ENCODE results near the gene HAND1.
"Not testable (repeated sequence)": the region's sequence is repeated elsewhere in the genome, so short reads cannot be mapped to it uniquely, and the experiment has no call there.

The HAND1 gene

DNA sequence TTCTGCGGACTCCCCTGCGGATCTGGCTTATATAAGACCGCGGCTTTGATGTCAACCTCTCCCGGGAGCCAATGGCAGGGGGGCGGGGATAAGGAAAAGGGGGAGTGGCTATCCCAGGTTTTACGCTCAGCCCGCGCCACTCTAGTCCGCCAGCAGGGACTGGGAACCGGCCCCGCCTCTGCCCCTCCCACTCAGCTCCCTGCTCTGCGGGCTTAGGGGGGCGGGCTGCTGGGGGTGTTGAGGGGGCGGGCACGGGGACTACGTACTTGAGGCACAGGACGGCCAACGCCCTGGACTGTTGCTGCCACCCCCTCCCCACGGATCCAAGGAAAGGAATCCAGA, at the start of gene HAND1:
Gene HAND1, minus strand, starts transcription at position 4 of the 342 bp plus-strand sequence. CDS start 219 bp downstream, outside the sequence.
- no peak for DNase-seq

DNA sequence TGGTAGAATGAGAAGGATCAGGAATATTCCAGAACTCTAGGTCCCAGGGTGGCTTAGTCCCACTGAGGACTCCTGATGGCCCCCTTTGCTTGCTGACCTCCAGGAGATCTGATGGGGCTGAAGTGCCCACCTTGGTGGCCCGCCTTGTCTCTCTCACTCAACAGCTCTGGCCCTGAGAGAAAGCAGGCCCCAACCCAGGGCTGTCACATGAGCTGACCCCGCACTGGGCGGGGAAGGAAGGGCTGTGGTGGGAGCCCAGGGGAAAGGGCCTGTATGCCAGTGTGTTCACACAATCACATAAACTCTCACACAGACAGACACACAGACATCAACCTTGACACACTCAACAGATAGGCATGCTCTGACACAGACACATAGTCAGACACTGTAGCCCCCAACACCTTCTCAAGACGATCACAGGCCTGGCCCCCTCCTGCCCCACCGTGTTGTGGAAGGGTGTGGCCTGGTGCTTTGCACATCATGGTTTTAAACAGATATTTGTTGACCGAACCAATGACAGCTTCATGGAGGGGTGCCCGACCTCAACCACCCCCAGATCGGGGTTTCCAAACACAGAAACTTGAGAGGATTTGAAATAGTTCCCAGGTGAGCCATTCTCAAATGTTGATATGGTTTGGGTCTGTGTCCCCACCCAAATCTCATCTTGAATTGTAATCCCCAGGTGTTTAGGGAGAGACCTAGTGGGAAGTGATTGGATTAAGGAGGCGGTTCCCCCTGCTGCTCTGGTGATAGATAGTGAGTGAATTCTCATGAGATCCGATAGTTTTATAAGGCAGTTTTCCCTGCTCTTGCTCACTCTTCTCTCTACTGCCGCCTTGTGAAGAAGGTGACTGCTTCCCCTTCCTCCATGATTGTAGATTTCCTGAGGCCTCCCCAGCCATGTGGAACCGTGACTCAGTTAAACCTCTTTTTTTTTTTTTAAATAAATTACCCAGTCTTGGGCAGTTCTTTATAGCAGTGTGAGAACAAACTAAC, 48.5 kb upstream of the HAND1 start:
- DNase-seq, result no peak

DNA sequence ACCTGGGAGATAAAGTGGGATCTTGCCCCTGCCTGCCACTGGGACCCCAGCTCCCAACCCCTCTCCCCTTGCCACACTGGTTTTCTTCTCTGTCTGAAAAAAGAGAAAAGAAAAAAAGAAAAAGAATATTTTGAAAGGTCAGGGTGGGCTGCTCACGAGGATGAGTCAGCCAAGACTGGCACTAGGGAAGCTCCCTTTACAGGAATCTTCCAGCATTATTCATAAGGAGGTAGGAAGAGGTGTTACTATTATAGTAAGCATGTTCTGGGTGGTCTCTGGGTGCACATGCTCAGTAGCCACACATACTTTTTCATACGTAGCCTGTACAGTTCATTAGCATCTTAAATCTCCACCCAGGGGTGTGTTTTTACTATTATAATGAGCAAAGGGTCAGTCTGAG, 46.8 kb upstream of the HAND1 start:
- no peak for DNase-seq

- DNase-seq, result no peak
These were observed 46.2 kb upstream of the HAND1 start for GRCh38 chr5:154524181-154524580.

DNA sequence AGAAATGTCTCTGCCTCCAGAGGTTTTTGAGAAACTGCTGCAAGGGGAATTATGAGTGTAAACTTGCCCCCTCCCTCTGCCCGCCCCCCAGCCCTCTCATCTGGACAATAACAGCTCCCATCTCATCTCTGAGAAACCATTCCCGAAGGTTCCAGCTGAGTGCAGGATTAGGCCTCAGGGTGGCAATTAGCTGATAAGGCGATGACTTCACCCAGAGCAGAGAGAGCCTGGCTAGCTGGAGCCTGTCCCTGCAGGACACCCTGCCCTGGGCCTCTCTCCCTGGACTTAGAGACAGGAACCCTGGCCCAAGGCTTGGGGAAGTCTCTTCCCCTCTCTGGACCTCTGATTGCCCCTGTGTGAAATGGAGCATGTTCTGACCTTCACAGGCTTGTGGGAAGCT, 45.7 kb upstream of the HAND1 start:
- DNase-seq, result no peak

DNA sequence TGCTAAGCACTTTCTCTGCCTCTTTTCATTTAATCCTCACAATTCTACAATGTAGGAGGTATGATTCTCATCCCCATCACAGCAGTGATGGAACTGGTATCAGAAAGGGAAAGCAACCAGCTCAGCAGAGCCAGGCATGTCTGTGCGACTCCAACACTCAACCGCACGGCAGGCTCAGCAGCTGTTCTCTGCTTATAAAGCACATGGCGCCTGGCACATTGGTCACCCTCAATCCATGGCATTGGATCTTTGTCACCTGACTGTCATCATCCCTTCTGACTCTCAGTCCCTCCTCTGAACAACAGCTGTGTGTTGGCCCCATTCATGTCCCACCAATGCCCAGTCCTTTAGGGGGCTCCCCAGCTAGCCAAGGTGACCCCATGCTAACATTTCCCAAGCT, 45.1 kb upstream of the HAND1 start:
- peak; percentile 48 for DNase-seq

GRCh38 chr5:154522284-154522683, 44.3 kb upstream of the HAND1 start:
- no peak for DNase-seq

DNA sequence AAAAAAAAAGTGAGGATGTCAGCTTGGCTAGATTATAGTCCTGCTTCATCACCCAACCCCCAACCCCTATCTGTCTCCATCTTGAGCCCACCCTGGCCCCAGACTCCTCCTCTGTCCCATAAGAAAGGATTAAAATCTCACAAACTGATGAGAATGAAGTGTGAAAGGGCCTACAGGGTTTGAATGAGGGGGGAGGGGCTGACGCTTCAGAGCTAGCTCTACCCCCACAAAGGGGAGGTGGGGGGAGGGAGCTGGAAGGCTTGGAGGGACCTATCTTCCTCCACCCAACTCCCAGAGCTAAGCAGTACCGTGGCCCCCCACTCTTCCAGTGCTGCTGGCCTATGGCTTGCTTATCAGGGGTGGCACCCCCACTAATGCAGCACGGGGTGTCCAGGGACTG, 43.7 kb upstream of the HAND1 start:
- no peak for DNase-seq

DNA sequence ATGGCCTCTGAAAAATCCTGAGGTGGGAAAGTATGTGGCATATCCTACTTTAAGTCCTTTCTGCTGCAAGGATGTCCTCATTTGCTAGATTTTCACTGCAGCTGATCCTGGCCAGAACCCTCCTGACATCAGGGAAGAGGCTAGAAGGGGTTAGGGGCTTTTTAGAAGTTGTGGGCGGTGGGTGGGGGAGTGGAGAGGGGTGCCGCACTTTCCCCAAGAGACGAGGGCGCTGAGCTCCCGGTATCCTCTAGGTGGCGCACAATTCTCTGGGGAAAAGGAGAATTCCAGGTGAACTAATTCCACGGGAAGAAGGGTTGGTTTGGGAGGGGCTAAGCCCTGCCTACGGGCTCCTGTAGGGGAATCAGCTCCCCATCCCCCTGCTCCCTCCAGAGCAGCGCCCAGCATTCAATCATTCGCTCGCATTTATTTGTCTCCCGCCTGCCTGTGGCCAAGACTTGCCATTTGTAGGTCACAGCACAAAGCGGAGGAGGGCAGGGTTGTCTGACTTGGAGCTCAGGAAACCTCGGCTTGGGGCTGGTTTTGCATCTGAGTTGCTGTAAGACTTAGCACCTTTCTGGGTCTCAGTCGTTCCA, 42.9 kb upstream of the HAND1 start:
- peak; percentile 20 for DNase-seq

GRCh38 chr5:154519359-154519758, 41.3 kb upstream of the HAND1 start:
- DNase-seq, result no peak

GRCh38 chr5:154518438-154518867, 40.4 kb upstream of the HAND1 start:
- DNase-seq, result no peak

GRCh38 chr5:154517810-154518437, 39.9 kb upstream of the HAND1 start:
- DNase-seq, result no peak

DNA sequence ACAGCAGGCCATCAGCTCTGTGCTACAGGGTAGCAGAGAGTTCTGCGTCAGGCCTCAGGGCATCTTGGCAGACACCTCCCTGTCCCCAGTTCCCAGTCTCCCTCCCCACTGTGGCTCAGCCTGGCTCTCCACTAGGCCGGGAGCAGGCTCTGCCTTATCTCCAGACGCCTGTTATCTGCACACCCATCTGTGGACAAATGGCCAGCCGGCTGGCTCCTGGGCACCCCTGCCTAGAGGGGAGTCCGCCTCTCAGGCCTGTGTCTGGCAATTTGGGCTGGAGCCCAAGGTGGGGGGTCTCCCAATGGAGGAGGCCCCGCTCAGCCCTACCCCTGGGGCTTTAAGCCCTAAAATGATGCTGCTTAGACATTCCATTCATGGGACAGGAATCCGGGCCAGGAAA, 39.2 kb upstream of the HAND1 start:
- no peak for DNase-seq

GRCh38 chr5:154516475-154516874, 38.4 kb upstream of the HAND1 start:
- no peak for DNase-seq

DNA sequence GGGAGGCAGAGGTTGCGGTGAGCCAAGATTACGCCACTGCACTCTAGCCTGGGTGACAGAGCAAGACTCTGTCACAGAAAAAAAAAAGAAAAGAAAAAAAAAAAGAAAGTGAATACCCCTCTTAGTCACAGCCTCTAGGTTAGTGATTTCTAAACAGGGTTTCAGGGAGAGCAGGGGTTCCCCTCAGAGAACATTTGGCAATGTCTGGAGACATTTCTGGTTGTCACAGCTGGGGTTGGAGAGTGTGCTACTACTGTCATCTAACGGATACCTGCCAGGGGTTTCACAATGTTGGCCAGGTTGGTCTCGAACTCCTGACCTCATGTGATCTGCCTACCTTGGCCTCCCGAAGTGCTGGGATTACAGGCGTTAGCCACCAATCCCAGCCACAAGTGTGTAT, 37.5 kb upstream of the HAND1 start:
- DNase-seq, result not testable (repeated sequence)

GRCh38 chr5:154514331-154514730, 36.3 kb upstream of the HAND1 start:
- DNase-seq, result no peak

DNA sequence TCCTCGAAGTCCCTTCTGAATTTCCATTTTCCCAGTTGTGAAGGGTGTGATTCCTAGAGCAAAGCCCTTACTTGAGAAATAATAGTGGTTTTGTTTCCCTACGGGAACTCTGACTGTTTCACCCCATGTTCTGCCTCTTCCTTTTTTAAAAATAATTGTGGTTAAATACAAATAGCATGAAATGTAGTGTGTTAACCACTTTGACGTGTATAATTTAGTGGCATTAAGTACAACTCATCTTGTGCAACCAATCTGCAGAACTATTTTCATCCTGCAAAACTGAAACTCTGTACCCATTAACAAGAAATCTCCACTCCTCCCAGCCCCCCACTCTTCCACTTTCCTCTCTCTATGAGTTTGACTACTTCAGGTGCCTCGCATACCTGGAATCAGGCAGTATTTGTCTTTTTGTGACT, 35.6 kb upstream of the HAND1 start:
- no peak for DNase-seq

GRCh38 chr5:154511984-154512383, 34.0 kb upstream of the HAND1 start:
- DNase-seq, result no peak

GRCh38 chr5:154509784-154510555, 31.9 kb upstream of the HAND1 start:
- DNase-seq, result no peak

GRCh38 chr5:154508114-154508513, 30.1 kb upstream of the HAND1 start:
- DNase-seq, result no peak

DNA sequence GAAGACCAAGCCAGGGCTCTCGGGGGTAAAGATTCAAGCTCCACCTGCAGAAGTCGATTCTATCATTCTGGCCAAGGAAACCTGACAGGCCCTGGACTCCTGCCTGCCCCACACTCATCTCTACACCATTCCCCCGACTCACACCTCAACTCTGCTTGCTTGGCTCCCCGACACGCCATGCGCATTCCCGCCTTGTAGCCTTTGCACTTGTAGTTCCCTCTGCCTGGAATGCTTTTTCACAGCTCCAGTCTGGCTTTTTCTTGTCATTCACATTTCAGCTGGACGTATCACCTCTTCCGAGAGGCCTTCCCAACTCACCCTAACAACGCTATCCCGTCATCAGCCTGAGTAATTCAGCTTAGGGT, 28.7 kb upstream of the HAND1 start:
- DNase-seq, result no peak

GRCh38 chr5:154506049-154506715, 28.2 kb upstream of the HAND1 start:
- DNase-seq, result no peak

DNA sequence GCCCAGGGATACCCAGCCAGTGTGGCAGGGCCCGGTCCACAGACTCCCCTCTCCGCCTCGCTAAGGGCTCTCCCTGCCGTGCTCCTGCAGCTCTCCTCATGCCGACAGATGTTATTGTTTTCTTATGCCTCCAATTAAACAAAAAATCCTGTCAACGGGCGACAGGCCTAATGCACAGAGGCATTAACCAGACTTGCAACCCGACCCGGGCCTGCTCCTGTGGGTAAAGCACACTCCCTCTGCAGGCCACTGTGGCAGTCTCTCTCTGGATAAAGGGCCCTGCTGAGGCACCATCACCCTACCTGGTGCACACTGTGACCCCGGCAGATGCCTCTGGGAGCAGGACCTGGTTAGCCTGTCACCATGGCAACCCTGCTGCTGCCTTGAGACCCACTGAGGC, 27.5 kb upstream of the HAND1 start:
- DNase-seq, result peak; percentile 94

All from NCI-H2171 treated with DMSO at 0.1 percent for 48 hours (cell line).